ENCODE data around the gene ADARB2.
"Not testable (repeated sequence)": the region's sequence is repeated elsewhere in the genome, so short reads cannot be mapped to it uniquely, and the experiment has no call there.

DNA sequence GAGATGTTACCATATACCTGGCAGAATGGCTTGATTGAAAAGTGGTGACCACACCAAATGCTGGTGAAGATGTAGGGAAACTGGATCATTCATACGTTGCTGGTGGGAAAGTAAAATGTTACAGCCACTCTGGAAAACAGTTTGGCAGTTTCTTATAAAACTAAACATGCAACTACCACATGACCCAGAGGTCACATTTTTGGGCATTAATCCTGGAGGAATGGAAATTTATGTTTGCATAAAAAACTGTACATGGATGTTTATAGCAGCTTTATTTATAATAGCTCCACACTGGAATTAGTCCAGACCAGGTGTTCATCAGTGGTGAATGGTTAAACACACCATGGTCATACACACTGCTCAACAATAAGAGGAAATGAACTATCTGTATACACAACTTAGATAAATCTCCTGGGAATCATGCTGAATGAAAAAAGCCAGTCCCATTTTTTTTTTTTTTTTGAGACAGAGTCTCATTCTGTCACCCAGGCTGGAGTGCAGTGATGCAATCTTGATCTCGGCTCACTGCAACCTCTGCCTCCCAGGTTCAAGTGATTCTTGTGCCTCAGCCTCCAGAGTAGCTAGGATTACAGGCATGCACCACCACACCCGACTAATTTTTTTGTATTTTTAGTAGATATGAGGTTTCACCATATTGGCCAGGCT, 309.7 kb downstream of the ADARB2 start:
- TF ChIP-seq, protein P1, sequence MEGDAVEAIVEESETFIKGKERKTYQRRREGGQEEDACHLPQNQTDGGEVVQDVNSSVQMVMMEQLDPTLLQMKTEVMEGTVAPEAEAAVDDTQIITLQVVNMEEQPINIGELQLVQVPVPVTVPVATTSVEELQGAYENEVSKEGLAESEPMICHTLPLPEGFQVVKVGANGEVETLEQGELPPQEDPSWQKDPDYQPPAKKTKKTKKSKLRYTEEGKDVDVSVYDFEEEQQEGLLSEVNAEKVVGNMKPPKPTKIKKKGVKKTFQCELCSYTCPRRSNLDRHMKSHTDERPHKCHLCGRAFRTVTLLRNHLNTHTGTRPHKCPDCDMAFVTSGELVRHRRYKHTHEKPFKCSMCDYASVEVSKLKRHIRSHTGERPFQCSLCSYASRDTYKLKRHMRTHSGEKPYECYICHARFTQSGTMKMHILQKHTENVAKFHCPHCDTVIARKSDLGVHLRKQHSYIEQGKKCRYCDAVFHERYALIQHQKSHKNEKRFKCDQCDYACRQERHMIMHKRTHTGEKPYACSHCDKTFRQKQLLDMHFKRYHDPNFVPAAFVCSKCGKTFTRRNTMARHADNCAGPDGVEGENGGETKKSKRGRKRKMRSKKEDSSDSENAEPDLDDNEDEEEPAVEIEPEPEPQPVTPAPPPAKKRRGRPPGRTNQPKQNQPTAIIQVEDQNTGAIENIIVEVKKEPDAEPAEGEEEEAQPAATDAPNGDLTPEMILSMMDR (conservative IDR thresholded peaks at IDR 0.05; ENCODE audit: low read depth in 2 of 2): not testable (repeated sequence)
- TF ChIP-seq EZH2phosphoT487 (IDR thresholded peaks at IDR 0.05; ENCODE audit: unreplicated experiment); POLR2AphosphoS5 (IDR thresholded peaks at IDR 0.05; ENCODE audit: low read depth); EZH2 (IDR thresholded peaks at IDR 0.05; ENCODE audit: low read depth, unreplicated experiment); JUNB (IDR thresholded peaks at IDR 0.05; ENCODE audit: unreplicated experiment); CREB1 (CRISPR knock-in tag; IDR thresholded peaks at IDR 0.05; ENCODE audit: low read depth); NANOG (IDR thresholded peaks at IDR 0.05; ENCODE audit: borderline replicate concordance); STAT1 (IDR thresholded peaks at IDR 0.05; ENCODE audit: unreplicated experiment); ZNF114 (CRISPR knock-in tag; IDR thresholded peaks at IDR 0.05); ZNF331 (CRISPR knock-in tag; IDR thresholded peaks at IDR 0.05; ENCODE audit: low read depth): not testable (repeated sequence)
- TF ChIP-seq, protein P2, sequence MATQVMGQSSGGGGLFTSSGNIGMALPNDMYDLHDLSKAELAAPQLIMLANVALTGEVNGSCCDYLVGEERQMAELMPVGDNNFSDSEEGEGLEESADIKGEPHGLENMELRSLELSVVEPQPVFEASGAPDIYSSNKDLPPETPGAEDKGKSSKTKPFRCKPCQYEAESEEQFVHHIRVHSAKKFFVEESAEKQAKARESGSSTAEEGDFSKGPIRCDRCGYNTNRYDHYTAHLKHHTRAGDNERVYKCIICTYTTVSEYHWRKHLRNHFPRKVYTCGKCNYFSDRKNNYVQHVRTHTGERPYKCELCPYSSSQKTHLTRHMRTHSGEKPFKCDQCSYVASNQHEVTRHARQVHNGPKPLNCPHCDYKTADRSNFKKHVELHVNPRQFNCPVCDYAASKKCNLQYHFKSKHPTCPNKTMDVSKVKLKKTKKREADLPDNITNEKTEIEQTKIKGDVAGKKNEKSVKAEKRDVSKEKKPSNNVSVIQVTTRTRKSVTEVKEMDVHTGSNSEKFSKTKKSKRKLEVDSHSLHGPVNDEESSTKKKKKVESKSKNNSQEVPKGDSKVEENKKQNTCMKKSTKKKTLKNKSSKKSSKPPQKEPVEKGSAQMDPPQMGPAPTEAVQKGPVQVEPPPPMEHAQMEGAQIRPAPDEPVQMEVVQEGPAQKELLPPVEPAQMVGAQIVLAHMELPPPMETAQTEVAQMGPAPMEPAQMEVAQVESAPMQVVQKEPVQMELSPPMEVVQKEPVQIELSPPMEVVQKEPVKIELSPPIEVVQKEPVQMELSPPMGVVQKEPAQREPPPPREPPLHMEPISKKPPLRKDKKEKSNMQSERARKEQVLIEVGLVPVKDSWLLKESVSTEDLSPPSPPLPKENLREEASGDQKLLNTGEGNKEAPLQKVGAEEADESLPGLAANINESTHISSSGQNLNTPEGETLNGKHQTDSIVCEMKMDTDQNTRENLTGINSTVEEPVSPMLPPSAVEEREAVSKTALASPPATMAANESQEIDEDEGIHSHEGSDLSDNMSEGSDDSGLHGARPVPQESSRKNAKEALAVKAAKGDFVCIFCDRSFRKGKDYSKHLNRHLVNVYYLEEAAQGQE (IDR thresholded peaks at IDR 0.05; ENCODE audit: unreplicated experiment): not testable (repeated sequence)
- TF ChIP-seq, protein P3, sequence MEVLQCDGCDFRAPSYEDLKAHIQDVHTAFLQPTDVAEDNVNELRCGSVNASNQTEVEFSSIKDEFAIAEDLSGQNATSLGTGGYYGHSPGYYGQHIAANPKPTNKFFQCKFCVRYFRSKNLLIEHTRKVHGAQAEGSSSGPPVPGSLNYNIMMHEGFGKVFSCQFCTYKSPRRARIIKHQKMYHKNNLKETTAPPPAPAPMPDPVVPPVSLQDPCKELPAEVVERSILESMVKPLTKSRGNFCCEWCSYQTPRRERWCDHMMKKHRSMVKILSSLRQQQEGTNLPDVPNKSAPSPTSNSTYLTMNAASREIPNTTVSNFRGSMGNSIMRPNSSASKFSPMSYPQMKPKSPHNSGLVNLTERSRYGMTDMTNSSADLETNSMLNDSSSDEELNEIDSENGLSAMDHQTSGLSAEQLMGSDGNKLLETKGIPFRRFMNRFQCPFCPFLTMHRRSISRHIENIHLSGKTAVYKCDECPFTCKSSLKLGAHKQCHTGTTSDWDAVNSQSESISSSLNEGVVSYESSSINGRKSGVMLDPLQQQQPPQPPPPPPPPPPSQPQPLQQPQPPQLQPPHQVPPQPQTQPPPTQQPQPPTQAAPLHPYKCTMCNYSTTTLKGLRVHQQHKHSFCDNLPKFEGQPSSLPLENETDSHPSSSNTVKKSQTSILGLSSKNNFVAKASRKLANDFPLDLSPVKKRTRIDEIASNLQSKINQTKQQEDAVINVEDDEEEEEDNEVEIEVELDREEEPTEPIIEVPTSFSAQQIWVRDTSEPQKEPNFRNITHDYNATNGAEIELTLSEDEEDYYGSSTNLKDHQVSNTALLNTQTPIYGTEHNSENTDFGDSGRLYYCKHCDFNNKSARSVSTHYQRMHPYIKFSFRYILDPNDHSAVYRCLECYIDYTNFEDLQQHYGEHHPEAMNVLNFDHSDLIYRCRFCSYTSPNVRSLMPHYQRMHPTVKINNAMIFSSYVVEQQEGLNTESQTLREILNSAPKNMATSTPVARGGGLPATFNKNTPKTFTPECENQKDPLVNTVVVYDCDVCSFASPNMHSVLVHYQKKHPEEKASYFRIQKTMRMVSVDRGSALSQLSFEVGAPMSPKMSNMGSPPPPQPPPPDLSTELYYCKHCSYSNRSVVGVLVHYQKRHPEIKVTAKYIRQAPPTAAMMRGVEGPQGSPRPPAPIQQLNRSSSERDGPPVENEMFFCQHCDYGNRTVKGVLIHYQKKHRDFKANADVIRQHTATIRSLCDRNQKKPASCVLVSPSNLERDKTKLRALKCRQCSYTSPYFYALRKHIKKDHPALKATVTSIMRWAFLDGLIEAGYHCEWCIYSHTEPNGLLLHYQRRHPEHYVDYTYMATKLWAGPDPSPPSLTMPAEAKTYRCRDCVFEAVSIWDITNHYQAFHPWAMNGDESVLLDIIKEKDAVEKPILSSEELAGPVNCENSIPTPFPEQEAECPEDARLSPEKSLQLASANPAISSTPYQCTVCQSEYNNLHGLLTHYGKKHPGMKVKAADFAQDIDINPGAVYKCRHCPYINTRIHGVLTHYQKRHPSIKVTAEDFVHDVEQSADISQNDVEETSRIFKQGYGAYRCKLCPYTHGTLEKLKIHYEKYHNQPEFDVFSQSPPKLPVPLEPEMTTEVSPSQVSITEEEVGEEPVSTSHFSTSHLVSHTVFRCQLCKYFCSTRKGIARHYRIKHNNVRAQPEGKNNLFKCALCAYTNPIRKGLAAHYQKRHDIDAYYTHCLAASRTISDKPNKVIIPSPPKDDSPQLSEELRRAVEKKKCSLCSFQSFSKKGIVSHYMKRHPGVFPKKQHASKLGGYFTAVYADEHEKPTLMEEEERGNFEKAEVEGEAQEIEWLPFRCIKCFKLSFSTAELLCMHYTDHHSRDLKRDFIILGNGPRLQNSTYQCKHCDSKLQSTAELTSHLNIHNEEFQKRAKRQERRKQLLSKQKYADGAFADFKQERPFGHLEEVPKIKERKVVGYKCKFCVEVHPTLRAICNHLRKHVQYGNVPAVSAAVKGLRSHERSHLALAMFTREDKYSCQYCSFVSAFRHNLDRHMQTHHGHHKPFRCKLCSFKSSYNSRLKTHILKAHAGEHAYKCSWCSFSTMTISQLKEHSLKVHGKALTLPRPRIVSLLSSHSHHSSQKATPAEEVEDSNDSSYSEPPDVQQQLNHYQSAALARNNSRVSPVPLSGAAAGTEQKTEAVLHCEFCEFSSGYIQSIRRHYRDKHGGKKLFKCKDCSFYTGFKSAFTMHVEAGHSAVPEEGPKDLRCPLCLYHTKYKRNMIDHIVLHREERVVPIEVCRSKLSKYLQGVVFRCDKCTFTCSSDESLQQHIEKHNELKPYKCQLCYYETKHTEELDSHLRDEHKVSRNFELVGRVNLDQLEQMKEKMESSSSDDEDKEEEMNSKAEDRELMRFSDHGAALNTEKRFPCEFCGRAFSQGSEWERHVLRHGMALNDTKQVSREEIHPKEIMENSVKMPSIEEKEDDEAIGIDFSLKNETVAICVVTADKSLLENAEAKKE (CRISPR knock-in tag; IDR thresholded peaks at IDR 0.05): not testable (repeated sequence)
